ENCODE measurements around the gene FMNL2.

DNA sequence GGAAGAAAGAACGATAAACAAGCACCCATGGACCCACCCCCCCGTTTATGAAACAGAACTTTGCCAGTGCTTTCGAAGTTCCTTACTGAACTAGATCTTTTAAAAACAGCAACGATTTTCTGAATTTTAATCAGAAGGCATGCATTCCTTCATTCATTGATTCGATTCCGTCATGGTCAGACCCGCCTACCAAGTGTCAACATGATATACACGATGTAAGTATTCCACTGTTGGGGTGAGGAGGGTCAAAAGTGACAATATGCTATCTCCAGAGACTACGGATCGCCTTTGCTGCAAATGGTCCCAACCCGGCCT, 316 bp upstream of the FMNL2 start:
- TF ChIP-seq POLR2AphosphoS5 (IDR thresholded peaks at IDR 0.05) (no peak), POLR2A (IDR thresholded peaks at IDR 0.05; ENCODE audit: low read depth) (no peak), EP300 (IDR thresholded peaks at IDR 0.05) (no peak)
- TF ChIP-seq, protein P1, sequence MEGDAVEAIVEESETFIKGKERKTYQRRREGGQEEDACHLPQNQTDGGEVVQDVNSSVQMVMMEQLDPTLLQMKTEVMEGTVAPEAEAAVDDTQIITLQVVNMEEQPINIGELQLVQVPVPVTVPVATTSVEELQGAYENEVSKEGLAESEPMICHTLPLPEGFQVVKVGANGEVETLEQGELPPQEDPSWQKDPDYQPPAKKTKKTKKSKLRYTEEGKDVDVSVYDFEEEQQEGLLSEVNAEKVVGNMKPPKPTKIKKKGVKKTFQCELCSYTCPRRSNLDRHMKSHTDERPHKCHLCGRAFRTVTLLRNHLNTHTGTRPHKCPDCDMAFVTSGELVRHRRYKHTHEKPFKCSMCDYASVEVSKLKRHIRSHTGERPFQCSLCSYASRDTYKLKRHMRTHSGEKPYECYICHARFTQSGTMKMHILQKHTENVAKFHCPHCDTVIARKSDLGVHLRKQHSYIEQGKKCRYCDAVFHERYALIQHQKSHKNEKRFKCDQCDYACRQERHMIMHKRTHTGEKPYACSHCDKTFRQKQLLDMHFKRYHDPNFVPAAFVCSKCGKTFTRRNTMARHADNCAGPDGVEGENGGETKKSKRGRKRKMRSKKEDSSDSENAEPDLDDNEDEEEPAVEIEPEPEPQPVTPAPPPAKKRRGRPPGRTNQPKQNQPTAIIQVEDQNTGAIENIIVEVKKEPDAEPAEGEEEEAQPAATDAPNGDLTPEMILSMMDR (IDR thresholded peaks at IDR 0.05): no peak

Data from esophagus muscularis mucosa (tissue), 4 donors.